Activated CD8-positive, alpha-beta T cell treated with anti-CD3 and anti-CD28 coated beads for 36 hours (primary cell): ENCODE data around the gene MPIG6B. TPM values are rescaled to one million over a fixed set of nuclear protein-coding genes. Genes with fewer than 3 reads are reported as not detected.
A peak's percentile ranks its signal among the peaks of the same experiment; 100 is the strongest.

Source experiments
- ATAC-seq: fragments of 200-7000 bp; cut with Tn5 transposase; one replicate; pipeline ENCODE4 v1.10.0; 2021; ENCODE audit warnings: mild to moderate bottlenecking, moderate library complexity
- CTCF ChIA-PET: fragments of 350-600 bp; sonication (Branson Sonifier 250); formaldehyde crosslinking; loops from one replicate; lab custom pipeline; 2021; ENCODE audit warnings: antibody characterized with exemption; lab: Charles Lee
- POLR2A ChIA-PET: fragments of 350-600 bp; sonication (Branson Sonifier 250); formaldehyde crosslinking; loops from one replicate; lab custom pipeline; 2021; ENCODE audit warnings: antibody characterized with exemption; lab: Charles Lee
- DNase-seq: peaks from one replicate; pipeline ENCODE4 v3.0.0-alpha.2; 2020
- H3K27ac Mint-ChIP-seq: one replicate; pipeline ENCODE4 v1.8.0; 2021; ENCODE audit warnings: mild to moderate bottlenecking, mixed read lengths
- H3K27me3 Mint-ChIP-seq: one replicate; pipeline ENCODE4 v1.8.0; 2021; ENCODE audit warnings: mixed read lengths
- H3K36me3 Mint-ChIP-seq: one replicate; pipeline ENCODE4 v1.8.0; 2021; ENCODE audit warnings: low read depth, mixed read lengths
- H3K4me1 Mint-ChIP-seq: one replicate; pipeline ENCODE4 v1.8.0; 2021; ENCODE audit warnings: low read depth, mixed read lengths
- H3K4me3 Mint-ChIP-seq: one replicate; pipeline ENCODE4 v1.8.0; 2021; ENCODE audit warnings: mild to moderate bottlenecking, moderate library complexity, mixed read lengths
- H3K9me3 Mint-ChIP-seq: one replicate; pipeline ENCODE4 v1.8.0; 2021; ENCODE audit warnings: mixed read lengths
- CTCF ChIP-seq: fragments of 200-600 bp; IDR thresholded peaks from one replicate; pipeline ENCODE4 v1.8.0; 2022; ENCODE audit warnings: antibody characterized with exemption, mild to moderate bottlenecking
- intact Hi-C: fragments of 100-400 bp; cut with micrococcal nuclease; formaldehyde crosslinking; loops from one replicate; pipeline ENCODE4 v1.10.0; 2022
- total RNA-seq, 2 experiments: library from RNA; stranded (reverse); gene quantifications; one replicate each; pipeline ENCODE4 v1.2.3, GENCODE V29; 2021

Gene MPIG6B
- total RNA-seq, 2 experiments from 2014 or later = 0.65 to 0.81 TPM

GRCh38 chr6:31762356-31762755 is 39.2 kb downstream of the MPIG6B start, which contains the start of gene SAPCD1:
Gene SAPCD1, plus strand, starts transcription at chr6:31762656. Its CDS starts 399 bp downstream, at chr6:31763055.
- Mint-ChIP-seq H3K9me3 (no peaks in the 10 kb centered on the region), H3K4me3 (no peak within 1 kb of the TSS), H3K27ac (no peak within 1 kb of the TSS), H3K4me1 (no peaks in the 10 kb centered on the region), H3K36me3 (peaks cover 44% of the 10 kb centered on the region), H3K27me3 (no peaks in the 10 kb centered on the region)
- no peak for DNase-seq
- ATAC-seq = no peak
- ChIA-PET CTCF (interaction anchor here (1.0 kb wide), 1 partner anchor 8 kb away, joined by 4 read pairs; no protein-coding TSS in a partner anchor), POLR2A (interaction anchor here (0.9 to 1.1 kb wide), 2 partner anchors 11 kb away, joined by 3 to 4 read pairs; no protein-coding TSS in a partner anchor)
- TF ChIP-seq CTCF = no peak
- intact Hi-C loops = no loop called here

- intact Hi-C loops = no loop called here
- Mint-ChIP-seq H3K27ac (no peak overlapping the region), H3K4me1 (no peaks in the 10 kb centered on the region), H3K4me3 (no peak overlapping the region), H3K27me3 (no peaks in the 10 kb centered on the region), H3K9me3 (no peaks in the 10 kb centered on the region), H3K36me3 (peaks cover 39% of the 10 kb centered on the region)
- ChIA-PET CTCF (no interaction called here), POLR2A (interaction anchor here (1.0 to 1.5 kb wide), 3 partner anchors 10 to 220 kb away, joined by 3 read pairs; no protein-coding TSS in a partner anchor)
- no peak for TF ChIP-seq CTCF
- no peak for ATAC-seq
- DNase-seq = no peak
Observed at GRCh38 chr6:31762878-31763618, 39.9 kb downstream of the MPIG6B start.

- POLR2A ChIA-PET = interaction anchor here (1.0 to 1.5 kb wide), 3 partner anchors 9 to 221 kb away, joined by 3 read pairs; no protein-coding TSS in a partner anchor
- ATAC-seq (no peak), DNase-seq (no peak)
- intact Hi-C loops = no loop called here
- Mint-ChIP-seq H3K9me3 (no peaks in the 10 kb centered on the region), H3K4me1 (no peaks in the 10 kb centered on the region), H3K36me3 (peaks cover 37% of the 10 kb centered on the region), H3K27me3 (no peaks in the 10 kb centered on the region), H3K27ac (no peak overlapping the region), H3K4me3 (no peak overlapping the region)
- no peak for TF ChIP-seq CTCF
- CTCF ChIA-PET = no interaction called here
Observed at GRCh38 chr6:31763619-31763940, 40.4 kb downstream of the MPIG6B start.

- intact Hi-C loops = no loop called here
- DNase-seq (no peak), ATAC-seq (peak; percentile 18)
- ChIA-PET CTCF (no interaction called here), POLR2A (interaction anchor here (0.7 to 1.5 kb wide), 3 partner anchors 11 to 221 kb away, joined by 3 read pairs; partner anchors contain the start of gene LY6G6F)
- no peaks in the 10 kb centered on the region for H3K27me3 Mint-ChIP-seq
- H3K27ac Mint-ChIP-seq = no peak overlapping the region
- H3K4me1 Mint-ChIP-seq = no peaks in the 10 kb centered on the region
- peaks cover 31% of the 10 kb centered on the region for H3K36me3 Mint-ChIP-seq
- TF ChIP-seq CTCF = no peak
- no peak overlapping the region for H3K4me3 Mint-ChIP-seq
- H3K9me3 Mint-ChIP-seq = no peaks in the 10 kb centered on the region
Observed at GRCh38 chr6:31764198-31764597, 41.0 kb downstream of the MPIG6B start.

GRCh38 chr6:31765559-31765909 is 42.4 kb downstream of the MPIG6B start:
- peaks cover 7% of the 10 kb centered on the region for H3K4me1 Mint-ChIP-seq
- no peak overlapping the region for H3K4me3 Mint-ChIP-seq
- peaks cover 18% of the 10 kb centered on the region for H3K36me3 Mint-ChIP-seq
- DNase-seq = no peak
- no peak for ATAC-seq
- no peak overlapping the region for H3K27ac Mint-ChIP-seq
- POLR2A ChIA-PET = interaction anchor here (1.1 to 2.0 kb wide), 5 partner anchors 9 to 43 kb away, joined by 4 to 5 read pairs (median 5); partner anchors contain the start of genes LY6G6C, MPIG6B and VWA7
- H3K27me3 Mint-ChIP-seq = no peaks in the 10 kb centered on the region
- CTCF ChIA-PET = no interaction called here
- no peak for TF ChIP-seq CTCF
- H3K9me3 Mint-ChIP-seq = no peaks in the 10 kb centered on the region
- intact Hi-C loops = no loop called here
